ENCODE results near the gene ACTR1A. TPM values are rescaled to one million over a fixed set of nuclear protein-coding genes. Genes with fewer than 3 reads are reported as not detected.

The ACTR1A gene
- total and polyA plus RNA-seq, 12 donors: 68.1 to 154 (median 106) TPM

- Histone ChIP-seq H3K4me1 (replicated peaks in 1 of 2) (no peaks in the 10 kb centered on the region), H3K9me3 (replicated peaks in 1 of 3) (no peaks in the 10 kb centered on the region), H3K27ac (no peak overlapping the region), H3K27me3 (no peaks in the 10 kb centered on the region), H3K36me3 (replicated peaks in 1 of 2) (peaks cover 0 to 25% of the 10 kb centered on the region in 2 donors), H3K4me3 (no peak overlapping the region)
- TF ChIP-seq CTCF (IDR thresholded peaks at IDR 0.05) (no peak), POLR2A (IDR thresholded peaks at IDR 0.05) (no peak)
- intact Hi-C loops (cut with DNase I): loop anchor here in 1 of 2 donors (5.0 kb wide), 1 partner anchor 79 kb away; the partner anchor contains the start of gene NFKB2
- no peak for DNase-seq
- WGBS, 4 donors: 66 to 80% (median 74%) methylated on average over 7 to 9 of the region's 9 CpGs
These were observed 25.9 kb downstream of the ACTR1A start for GRCh38 chr10:102476466-102477141.

- Histone ChIP-seq H3K4me3 (no peak overlapping the region), H3K4me1 (replicated peaks in 1 of 2) (no peaks in the 10 kb centered on the region), H3K27me3 (no peaks in the 10 kb centered on the region), H3K9me3 (replicated peaks in 1 of 3) (no peaks in the 10 kb centered on the region), H3K27ac (no peak overlapping the region), H3K36me3 (replicated peaks in 1 of 2) (peaks cover 0 to 15% of the 10 kb centered on the region in 2 donors)
- DNase-seq: peak in 1 of 7 donors; percentile 45
- 71 to 85% (median 80%) methylated on average over 6 to 9 of the region's 9 CpGs for WGBS, 4 donors
- intact Hi-C loops (cut with DNase I): loop anchor here in 1 of 2 donors (5.0 kb wide), 1 partner anchor 78 kb away; the partner anchor contains the start of gene NFKB2
- TF ChIP-seq CTCF (IDR thresholded peaks at IDR 0.05) (no peak), POLR2A (IDR thresholded peaks at IDR 0.05) (no peak)
These were observed 27.0 kb downstream of the ACTR1A start for GRCh38 chr10:102475451-102476040.

- DNase-seq: no peak
- Histone ChIP-seq H3K4me3 (no peak overlapping the region), H3K9me3 (replicated peaks in 1 of 3) (no peaks in the 10 kb centered on the region), H3K36me3 (replicated peaks in 1 of 2) (no peaks in the 10 kb centered on the region), H3K27me3 (no peaks in the 10 kb centered on the region), H3K27ac (no peak overlapping the region), H3K4me1 (replicated peaks in 1 of 2) (no peaks in the 10 kb centered on the region)
- TF ChIP-seq POLR2A (IDR thresholded peaks at IDR 0.05): no peak
- TF ChIP-seq CTCF (IDR thresholded peaks at IDR 0.05): no peak
- 79 to 85% (median 83%) methylated on average over 19 to 27 of the region's 27 CpGs for WGBS, 4 donors
- intact Hi-C loops (cut with DNase I): no loop called here
These were observed 28.8 kb downstream of the ACTR1A start for GRCh38 chr10:102473445-102474331.

Data from adrenal gland (tissue), 12 donors.